T-helper 1 cell (primary cell): ENCODE data around the gene LBX2.
A peak's percentile ranks its signal among the peaks of the same experiment; 100 is the strongest.
"Not testable (repeated sequence)": the region's sequence is repeated elsewhere in the genome, so short reads cannot be mapped to it uniquely, and the experiment has no call there.

Experiments used
- DNase-seq, 5 donors: peaks; one replicate each; pipeline ENCODE4 v3.0.0-alpha.2; 2012 to 2020

The LBX2 gene

DNA sequence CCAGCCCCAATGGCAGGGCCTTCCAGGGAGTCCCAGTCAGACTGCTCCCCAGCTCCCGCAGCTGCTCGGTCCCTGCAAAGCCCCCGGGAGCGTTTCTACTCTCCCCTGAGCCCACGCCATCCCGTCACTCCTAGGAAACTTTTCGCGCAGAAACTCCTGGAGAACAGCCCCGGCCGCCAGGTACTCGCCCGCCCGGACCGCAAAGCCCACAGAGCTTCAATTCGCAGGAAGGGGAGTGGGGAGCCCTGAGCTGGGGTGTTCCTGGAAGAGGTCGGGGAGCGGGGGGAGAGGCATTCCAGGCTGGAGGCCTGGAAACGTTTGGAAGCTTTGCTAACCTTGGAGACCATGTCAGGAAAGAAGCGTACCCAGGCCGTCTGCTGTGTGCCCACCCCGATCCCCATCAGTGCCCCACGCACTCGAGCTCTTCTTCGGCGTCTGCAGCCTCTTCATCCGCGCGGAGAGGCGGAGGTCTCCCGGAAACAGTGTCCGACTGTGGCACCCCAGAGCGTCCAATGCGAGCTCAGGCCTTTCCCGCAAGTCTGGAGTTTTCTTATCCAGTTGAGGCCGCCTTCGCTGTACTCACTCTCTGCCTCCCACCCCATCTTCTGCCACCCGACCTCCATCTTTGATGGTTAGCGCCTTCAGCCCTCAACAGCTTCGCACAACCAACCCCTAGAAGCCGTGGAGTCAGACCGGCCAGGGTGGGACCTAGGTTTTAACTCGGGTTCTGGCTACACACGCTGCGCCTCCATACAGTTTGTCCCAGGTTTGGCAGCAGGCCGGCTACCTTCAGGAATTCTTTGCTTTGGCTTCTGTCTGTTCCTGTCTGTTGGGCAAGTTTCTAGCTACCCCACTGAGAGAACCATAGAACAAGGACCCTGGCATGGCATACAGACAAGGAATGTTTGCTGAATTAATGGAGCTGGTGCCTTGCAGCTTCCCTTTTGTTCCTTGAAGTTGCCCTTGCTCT is 4.4 kb upstream of the LBX2 start:
- no peak for DNase-seq

DNA sequence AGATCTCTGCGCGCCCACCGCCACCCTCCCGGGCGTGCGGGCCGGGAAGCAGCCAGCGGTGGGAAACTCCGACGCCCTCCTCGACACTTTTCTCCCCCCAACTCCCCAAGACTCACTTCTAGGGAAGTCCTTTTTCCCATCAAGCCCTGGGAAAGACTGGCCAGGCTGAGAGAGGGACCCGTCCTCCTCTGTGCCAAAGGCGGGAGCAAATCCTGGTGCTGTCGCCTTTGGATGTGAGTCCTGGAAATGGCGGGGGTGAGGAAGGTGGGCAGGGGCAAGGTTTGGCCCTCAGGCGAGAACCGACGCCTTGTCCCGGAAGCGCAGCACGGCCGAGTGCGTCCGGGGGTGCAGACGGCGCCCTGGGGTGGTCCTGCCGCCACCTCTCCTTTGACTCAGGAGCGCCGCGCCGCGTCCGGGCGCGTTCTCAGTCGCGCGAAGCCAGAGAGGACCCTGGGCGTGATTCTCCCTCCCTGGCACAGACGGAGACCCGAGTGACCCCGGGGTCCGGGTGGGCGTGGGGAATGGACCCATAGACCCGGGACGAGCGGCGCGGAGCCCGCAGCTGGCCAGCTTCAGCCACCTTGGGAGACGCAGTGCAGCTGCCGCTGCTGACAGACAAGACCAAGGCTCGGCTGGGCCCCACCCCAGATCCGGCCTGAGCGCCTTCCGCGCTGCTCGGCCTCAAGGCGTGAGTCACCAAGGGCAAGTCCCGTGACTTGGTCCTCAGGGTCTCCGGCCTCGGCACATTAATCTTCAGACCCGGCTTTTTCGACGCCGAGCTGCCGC is 3.5 kb upstream of the LBX2 start:
- DNase-seq, result peak in 1 of 5 donors; percentile 69

DNA sequence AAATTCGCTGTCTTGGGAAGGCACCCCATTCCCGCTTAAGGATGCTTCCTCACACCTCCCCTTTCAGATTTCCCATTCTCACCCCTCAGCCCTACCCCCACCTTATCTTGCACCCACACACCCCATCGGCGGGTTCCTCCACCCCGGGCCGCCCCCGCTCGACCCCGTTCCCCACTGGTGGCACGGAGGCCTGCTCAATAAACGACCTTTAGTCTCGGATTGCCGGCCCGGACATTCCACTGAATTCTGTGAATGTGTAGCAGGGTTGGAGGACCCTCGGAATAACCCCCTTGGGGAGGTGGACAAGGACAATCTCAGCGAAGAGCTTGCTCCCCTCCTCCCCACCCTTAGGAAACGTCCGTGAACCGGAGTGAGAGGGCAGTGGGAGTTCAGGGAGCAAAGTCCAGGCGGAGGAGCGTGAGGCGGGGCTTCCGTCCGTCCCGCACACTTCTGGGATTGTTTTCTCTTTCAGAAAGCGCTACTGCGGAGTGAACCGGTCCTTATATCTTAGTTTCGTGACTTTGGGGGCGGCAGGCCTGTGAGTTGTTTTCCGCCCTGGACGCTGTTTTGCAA is 2.8 kb upstream of the LBX2 start:
- DNase-seq, result no peak

DNA sequence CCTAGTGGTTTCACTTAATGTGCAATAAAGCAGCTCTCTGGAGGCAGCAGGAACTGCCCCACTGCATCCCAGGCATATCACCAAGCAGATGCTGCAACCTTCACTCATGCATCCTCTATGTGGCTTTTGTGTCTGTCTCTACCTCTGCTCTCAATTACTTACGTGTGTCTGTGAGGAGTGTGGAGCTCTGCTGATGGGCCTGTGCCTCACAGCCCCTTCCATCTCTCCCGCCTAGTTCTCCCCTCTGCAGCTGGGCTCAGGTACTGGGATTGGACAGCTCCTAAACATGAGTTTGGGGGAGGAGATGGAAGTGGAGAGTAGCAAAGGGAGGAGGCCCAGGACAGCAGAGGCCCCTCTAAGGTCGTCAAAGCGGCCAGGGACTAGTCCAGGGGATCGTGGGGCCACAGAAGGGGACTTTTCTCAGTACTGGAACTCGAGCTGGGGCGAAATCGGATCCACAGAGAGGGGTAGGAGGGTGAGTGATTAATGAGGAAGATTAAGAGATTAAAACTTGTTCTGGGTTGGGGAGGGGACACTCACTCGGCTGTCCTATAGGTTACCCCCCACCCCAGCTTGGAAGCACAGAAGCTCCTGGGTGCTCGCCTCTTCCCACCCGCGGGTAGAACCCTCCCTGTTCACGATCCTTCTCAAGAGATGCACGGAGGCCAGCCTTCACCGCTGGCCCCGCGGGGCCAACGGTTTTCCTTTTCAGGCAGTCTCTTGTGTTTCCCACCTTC is 2.1 kb upstream of the LBX2 start:
- no peak for DNase-seq

DNA sequence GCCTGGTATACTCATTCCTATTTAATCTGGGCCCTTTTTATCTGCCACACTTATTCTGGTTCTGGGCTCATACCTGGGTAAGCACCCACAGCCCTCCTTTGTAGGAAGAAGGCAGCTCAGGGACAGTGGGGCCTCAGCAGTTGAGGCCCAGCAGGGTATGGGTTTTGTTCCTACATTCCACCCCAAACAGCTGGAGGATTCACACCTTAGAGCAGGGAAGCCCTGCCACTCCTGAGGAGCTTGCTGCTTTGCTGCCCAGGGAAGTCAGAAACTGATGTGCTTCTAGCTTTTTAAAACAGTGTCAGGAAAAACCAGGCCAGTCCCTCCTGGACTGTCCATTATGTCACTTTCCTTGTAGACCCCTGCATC is 1.2 kb upstream of the LBX2 start:
- no peak for DNase-seq

DNA sequence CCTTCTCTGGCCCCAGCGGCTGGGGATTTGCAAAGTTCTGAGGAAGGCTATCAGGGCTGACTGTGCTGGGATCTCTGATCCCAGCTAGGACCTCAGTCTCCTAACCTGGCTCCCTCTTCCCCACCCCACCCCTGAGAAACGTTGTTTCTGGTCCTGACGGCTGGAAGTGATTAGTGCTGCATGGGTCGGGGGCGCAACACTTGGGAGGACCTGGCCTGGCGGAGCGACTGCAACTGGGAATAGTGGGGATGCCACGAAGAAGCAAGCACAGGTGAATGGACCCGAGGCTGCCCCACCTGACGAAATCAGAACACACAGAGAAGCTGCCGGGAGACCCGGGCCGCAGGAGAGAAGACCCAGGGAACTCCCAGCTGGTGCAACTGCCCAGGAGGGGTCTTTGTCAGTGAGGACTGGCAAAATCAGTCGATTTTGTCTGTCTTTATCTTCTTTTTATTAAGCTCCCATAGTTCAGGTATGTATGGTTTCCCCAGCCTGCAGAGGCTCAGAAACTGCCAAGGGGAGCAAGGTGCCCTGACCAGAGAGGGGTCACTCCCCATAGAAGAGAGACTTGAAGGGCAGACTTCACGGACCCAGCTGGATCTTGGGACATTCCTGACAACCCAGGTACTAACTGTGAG is 656 bp upstream of the LBX2 start:
- no peak for DNase-seq

DNA sequence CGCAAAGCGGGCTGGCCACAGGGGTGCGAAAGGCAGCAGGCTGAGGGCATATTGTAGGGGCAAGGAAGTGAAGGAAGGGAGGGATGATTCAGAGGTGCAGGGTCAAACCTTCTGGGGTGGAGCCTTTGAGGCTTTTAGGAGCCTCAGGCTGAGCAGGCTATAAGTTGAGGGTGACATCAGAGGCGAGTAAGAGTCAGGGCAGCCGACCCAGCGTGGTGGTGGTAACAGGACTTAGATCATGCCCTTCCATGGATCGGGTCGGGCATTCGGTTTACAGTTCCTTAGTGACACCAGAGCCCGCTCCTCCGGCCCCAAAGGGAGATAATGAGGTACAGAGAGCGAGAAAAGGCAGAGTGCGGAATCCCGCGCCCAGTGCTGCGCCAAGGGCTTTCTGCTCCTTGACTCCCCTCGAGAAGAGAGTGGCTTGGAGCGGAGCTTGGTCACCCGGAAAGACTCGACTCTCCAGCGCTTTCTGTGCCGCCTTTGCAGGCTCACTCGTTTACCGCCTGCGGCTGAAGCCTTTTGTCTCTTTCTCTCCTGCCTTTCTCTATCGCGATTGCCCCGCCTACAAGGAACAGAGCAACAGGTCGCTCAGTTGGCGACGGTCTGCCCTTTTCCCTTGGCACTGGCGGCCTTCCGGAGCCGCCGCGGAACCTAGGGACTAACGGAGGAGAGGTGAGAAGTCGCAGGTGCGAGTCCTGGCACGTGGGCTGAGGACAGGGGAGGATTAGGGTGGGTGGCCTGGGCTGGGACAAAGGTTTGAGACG is 720 bp downstream of the LBX2 start:
- DNase-seq, result peak in 1 of 5 donors; percentile 36

DNA sequence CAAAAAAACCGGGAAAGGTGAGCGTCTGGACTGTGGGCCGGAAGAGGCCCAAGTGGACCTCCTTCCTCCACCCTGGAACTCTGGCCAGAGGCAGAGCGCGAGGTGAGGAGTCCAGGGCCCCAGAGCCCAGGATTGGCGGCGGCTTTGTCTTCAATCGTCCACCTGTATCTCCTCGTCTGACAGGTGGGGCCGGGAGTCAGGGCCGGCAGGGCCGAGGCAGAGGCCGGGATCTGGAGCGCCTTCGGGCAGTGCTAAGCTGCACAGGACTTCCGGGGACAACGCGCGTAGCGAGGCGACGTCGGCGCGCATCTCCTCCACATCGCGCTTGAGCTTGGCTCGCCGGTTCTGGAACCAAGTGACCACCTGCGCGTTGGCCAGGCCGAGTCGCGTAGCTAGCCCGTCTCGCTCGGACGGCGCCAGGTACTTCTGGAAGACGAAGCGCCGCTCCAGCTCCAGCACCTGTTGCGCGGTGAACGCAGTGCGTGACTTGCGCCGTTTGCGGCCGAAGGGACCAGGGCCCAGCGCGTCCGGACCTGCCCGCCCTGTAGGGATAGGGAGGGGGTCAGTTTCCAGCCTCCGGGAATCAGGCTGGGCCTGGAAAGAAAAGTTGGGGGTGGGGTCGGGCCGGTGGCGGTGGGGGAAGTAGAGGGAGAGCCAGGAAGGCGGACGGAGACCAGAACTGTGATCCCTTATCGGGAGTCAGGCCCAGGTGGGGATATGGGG is 1.5 kb downstream of the LBX2 start:
- peak in 1 of 5 donors; percentile 56 for DNase-seq

DNA sequence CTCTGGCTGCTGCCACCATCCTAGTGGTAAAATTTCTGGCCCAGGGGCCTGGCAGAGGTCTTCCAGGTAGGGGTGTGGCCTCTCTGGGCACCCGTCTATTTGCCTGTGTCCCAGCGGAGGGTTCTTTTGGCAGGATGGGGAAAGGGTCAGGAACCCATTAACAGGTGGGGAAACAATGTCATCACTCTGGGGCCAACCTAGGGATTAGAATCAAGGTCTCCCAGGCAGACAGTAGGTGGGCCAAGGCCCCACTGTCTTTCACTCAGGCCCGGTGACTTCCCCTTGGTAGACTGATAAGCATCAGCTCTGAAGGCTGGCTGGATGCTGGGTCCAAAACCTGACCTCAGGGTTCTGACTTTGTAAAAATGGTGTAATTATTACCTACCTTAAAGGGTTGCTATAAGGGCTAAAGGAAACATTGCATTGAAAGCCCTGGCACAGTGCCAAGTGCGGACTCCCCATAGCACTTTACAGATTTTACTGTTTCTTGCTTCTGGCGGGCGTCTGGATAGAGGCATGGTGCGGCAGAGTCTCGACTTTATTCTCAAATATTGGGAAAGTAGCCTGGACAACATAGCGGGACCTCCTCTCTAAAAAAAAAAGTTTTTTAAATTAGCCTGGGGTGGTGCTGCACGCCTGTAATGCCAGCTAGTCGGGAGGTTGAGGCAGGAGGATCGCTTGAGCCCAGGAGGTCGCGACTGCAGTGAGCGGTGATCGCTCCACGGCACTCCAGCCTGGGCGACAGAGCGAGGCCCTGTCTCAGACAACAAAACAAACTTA is 2.2 kb downstream of the LBX2 start:
- DNase-seq, result no peak

DNA sequence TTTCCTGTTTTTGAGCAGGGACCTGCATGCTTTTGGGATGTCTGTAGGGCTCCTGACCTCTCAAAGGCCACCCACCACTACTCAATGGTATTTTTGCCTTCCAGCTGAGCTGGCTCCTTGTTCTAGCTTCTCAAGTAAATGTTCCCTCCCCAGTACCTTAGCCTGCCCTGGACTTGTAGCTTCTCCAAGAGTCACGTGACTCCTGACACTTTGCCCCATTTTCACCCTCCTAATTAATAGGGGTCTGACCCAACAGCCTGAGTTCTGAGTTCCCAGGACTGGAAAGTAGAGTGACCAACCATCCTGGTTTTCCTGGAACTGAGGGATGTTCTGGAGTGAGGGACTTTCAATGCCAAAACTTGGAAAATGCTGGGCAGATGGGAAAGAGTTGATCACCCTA is 4.0 kb downstream of the LBX2 start:
- DNase-seq, result no peak

DNA sequence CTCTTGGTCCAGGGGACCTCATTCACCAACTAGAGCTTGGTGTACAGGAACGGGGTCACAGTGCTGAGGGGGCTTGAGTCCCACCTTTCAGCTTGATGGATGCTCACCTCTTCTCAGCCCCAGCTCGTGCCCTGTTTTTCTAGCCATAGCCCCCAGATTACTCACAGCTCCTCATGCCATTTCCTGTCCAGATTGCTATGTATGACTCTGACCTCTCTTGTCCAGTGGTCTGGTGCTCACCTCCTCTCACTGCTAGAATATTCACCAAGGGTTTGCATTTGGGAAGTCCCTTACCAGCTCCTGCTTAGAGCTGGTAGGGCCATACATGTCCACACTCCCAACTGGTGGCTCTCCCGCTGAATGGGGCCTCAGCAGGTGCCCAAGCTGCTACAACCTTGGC is 5.9 kb downstream of the LBX2 start:
- no peak for DNase-seq

DNA sequence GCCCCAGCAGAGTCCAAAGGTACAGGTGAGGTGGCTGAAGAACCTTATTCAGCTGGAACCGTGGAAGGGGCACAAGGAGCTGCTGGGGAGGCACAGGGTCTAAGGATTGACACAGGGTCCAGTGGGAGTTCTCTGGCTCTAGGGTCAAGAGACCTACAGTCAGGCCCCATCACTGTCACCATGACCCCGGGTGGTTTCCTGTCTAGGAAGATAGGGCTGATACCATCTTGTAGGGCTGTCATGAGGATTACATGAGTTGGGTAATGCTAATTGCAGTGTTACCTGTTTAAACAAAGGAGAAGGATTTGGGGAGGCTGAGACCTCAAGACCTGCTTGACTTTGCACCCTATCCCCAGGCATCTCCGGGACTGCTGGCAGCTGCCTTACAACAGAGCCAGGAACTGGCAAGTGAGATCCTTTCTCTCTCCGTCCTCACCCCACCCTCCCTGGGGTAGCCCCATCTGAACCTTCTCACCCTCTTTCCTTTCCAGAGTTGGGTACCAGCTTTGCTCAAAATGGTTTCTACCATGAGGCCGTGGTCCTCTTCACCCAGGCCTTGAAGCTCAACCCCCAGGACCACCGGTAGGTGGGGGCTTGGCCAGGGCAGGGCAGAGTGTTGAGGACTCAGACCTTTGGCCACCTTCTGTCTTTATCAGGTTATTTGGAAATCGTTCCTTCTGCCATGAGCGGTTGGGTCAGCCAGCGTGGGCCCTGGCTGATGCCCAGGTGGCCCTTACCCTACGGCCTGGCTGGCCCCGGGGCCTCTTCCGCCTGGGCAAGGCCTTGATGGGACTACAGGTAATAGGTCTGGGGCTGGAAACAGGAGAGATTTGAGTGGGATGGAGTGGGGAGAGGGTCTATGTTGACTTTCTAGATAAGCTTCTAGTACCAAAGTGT is 7.5 kb downstream of the LBX2 start:
- DNase-seq, result no peak

DNA sequence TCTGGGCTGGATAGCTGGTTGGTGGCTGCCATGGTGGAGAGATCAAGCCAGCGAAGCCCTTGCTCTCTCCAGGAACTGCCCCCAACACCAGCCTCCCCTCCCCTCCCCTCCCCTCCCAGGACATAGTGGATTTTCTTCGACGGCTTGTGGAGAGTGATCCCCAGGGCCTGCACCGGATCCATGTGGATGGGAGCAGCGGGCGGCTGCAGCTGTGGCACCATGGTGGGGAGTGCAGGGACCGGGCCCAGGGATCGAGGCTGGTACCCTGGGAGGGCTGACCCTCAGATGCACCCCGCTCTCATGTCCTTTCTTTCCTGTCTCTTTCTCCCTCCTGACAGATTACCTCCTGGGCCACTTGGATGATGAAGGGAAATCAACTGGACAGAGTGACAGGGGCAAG is 9.5 kb downstream of the LBX2 start:
- no peak for DNase-seq

DNA sequence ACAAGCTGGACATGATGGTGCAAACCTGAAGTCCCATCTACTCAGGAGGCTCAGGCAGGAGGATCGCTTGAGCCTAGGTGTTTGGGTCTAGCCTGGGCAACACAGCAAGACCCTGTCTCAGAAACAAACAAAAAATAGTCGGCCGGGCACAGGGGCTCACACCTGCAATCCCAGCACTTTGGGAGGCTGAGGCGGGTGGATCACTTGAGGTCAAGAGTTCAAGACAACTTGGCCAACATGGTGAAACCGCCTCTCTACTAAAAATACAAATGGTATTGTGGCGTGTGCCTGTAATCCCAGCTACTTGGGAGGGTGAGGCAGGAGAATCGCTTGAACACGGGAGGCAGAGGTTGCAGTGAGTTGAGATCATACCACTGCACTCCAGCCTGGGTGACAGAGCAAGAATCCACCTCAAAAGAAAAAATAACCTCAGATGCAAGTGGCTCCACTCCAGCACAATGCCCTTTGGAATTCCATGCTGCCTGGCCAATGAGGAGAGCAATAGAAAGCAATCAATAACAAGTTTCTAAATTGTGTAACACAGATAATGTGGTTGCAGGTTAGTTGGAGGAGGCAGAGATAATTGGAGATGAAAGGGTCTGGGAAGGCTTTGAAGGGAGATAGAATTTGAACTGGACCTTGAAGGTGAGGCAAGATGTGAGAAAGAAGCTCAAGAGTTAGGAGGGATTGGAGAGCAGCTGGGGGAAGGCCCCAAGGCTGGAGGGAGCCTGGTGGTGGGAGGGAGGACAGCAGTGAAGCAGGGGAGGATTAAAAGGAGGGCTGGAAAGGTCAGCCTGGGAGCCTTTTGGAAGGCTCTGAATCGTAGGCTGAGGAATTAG is 10.5 kb downstream of the LBX2 start:
- DNase-seq, result no peak

DNA sequence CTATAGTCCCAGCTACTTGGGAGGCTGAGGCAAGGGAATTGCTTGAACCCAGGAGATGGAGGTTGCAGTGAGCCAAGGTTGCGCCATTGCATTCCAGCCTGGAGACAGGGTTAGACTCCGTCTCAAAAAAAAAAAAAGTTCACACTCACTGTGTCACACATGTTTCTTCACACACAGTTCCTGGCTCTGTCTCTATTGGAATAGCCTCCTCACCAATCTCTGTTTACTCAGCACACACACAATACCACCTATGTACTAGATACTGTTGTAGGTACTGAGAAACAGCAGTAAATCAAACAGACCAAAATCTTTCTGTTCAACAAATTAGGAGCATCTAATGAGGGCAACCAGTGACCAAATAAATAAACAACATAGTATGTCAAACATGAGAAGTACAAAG is 13.3 kb downstream of the LBX2 start:
- no peak for DNase-seq

DNA sequence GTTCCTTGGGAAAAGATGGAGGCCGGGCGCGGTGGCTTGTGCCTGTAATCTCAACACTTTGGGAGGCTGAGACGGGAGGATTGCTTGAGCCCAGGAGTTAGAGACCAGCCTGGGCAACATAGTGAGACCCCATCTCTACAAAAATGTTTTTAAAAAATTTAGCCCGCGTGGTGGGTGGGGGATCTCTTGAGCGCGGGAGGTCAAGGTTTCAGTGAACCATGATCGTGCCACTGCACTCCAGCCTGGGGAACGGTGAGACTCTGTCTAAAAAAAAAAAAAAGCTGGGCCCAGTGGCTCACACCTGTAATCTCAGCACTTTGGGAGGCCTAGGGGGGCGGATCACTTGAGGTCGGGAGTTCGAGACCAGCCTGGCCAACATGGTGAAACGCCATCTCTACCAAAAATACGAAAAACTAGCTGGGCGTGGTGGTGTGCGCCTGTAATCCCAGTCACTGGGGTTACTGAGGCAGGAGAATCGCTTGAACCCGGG is 15.7 kb downstream of the LBX2 start:
- DNase-seq, result not testable (repeated sequence)

DNA sequence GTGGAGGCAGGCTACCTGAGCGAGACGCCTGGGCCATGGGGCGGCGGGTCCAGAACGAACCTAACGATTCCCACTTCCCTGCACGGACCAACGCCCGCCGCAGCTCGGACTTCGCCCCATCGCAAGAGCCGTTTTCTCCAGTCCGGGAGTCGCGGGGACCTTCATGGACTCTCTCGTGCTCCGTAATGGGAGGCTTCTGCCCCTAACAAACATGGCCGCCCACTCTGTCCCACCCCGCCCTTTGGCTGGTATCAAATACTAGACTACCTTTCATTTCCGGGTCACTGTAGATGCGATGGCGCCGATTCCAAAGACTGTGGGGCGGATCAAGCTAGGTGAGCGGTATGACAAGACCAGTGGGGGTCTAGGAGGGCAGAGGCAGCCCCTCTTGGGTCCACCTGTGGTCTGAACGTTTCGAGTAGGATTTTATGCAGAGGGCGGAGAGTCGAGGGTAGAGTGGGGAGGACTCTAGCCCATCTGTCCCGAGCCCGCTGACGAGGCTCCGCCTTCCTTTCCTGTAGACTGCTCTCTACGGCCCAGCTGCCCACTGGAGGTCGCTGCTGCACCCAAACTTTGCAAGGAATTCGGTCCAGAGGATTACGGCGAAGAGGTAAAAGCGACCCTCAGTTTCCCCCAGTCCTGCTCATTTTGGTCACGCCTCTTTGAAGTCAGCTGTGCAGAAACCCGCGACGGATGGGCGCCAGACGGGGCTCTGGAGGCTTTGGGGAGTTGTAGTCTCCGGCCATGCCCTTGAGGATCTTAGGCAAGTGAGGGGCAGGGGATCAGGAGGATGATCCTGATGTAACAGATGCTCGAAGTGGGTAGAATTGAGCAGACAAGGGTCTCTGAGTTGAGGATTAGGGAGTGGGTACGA is 16.4 kb downstream of the LBX2 start, which contains the start of the genes CCDC142 and TTC31:
TSS of gene CCDC142 (minus strand) at position 198 of the 874 bp plus-strand sequence. CDS start at position 37, 161 bp downstream.
TSS of gene TTC31 (plus strand) at position 281 of the 874 bp plus-strand sequence. CDS start at position 296, 15 bp downstream.
- peak; percentile 84 to 95 (median 90) for DNase-seq
